Colonic mucosa (tissue), 4 donors: ENCODE results near the gene FABP3. TPM values are rescaled to one million over a fixed set of nuclear protein-coding genes. Genes with fewer than 3 reads are reported as not detected.

Experiments used
- DNase-seq: peaks from one replicate; pipeline ENCODE4 v3.0.0-alpha.2; 2020
- H3K27ac ChIP-seq: fragments of 200-600 bp; one replicate; pipeline ENCODE4 v1.8.0; 2021
- H3K27me3 ChIP-seq: fragments of 200-600 bp; one replicate; pipeline ENCODE4 v1.8.0; 2021
- H3K36me3 ChIP-seq: fragments of 200-600 bp; one replicate; pipeline ENCODE4 v1.8.0; 2021
- H3K4me1 ChIP-seq: fragments of 200-600 bp; one replicate; pipeline ENCODE4 v1.8.0; 2021; ENCODE audit warnings: mild to moderate bottlenecking
- H3K4me3 ChIP-seq: fragments of 200-600 bp; one replicate; pipeline ENCODE4 v1.8.0; 2021
- H3K9ac ChIP-seq, 2 donors: one replicate each; pipeline ENCODE4 v1.7.0; 2013; ENCODE audit warnings: control low read depth in 2 of 2, low read depth in 2 of 2, low read length in 2 of 2
- H3K9me3 ChIP-seq: fragments of 200-600 bp; one replicate; pipeline ENCODE4 v1.8.0; 2021
- CTCF ChIP-seq: fragments of 200-600 bp; IDR thresholded peaks from one replicate; pipeline ENCODE4 v1.8.0; 2022; ENCODE audit warnings: antibody characterized with exemption, mild to moderate bottlenecking
- intact Hi-C: fragments of 100-400 bp; cut with DNase I; formaldehyde crosslinking; loops from one replicate; pipeline ENCODE4 v1.14.1; 2022
- total RNA-seq, 2 donors: library from RNA; stranded (reverse); fragmentation: NEBNext Ultra II Directional in 1 of 2; extraction: Animal tissue kit (Norgen Biotek cat#: 25700) in 1 of 2; gene quantifications; one replicate each; pipeline ENCODE4 v1.2.1, GENCODE V29; 2021
- donor health status: healthy.
- donor health status: DM: no; HTN: no; CAD: no.
- donor health status: DM: no; HTN: no; CAD: no.

Gene FABP3
- total RNA-seq, 2 donors from 2014 or later = 2.8 to 4.7 TPM

GRCh38 chr1:31345635-31346034 is 27.2 kb downstream of the FABP3 start:
- no peak for DNase-seq
- Histone ChIP-seq H3K4me1 (no peaks in the 10 kb centered on the region), H3K36me3 (no peaks in the 10 kb centered on the region), H3K4me3 (no peak overlapping the region), H3K9me3 (no peaks in the 10 kb centered on the region), H3K27me3 (no peaks in the 10 kb centered on the region), H3K27ac (no peak overlapping the region), H3K9ac (no peak overlapping the region)
- intact Hi-C loops = no loop called here
- TF ChIP-seq CTCF = no peak

GRCh38 chr1:31344503-31344902 is 28.4 kb downstream of the FABP3 start:
- Histone ChIP-seq H3K27ac (no peak overlapping the region), H3K4me3 (no peak overlapping the region), H3K9me3 (no peaks in the 10 kb centered on the region), H3K4me1 (no peaks in the 10 kb centered on the region), H3K27me3 (no peaks in the 10 kb centered on the region), H3K36me3 (no peaks in the 10 kb centered on the region), H3K9ac (no peak overlapping the region)
- intact Hi-C loops = no loop called here
- DNase-seq = no peak
- TF ChIP-seq CTCF = no peak

- intact Hi-C loops = no loop called here
- H3K27ac ChIP-seq = no peak overlapping the region
- no peaks in the 10 kb centered on the region for H3K27me3 ChIP-seq
- no peak overlapping the region for H3K4me3 ChIP-seq
- H3K4me1 ChIP-seq = no peaks in the 10 kb centered on the region
- H3K9me3 ChIP-seq = no peaks in the 10 kb centered on the region
- no peak for DNase-seq
- H3K9ac ChIP-seq = no peak overlapping the region
- H3K36me3 ChIP-seq = no peaks in the 10 kb centered on the region
- TF ChIP-seq CTCF = no peak
Observed at GRCh38 chr1:31336687-31337467, 36.0 kb downstream of the FABP3 start.

GRCh38 chr1:31335007-31335406 is 37.9 kb downstream of the FABP3 start:
- H3K9ac ChIP-seq = no peak overlapping the region
- no peak overlapping the region for H3K27ac ChIP-seq
- DNase-seq = no peak
- no peaks in the 10 kb centered on the region for H3K9me3 ChIP-seq
- no peaks in the 10 kb centered on the region for H3K36me3 ChIP-seq
- no peaks in the 10 kb centered on the region for H3K27me3 ChIP-seq
- intact Hi-C loops = loop anchor here (2.0 kb wide), 1 partner anchor 150 kb away; no protein-coding TSS in a partner anchor
- H3K4me1 ChIP-seq = no peaks in the 10 kb centered on the region
- TF ChIP-seq CTCF = peak; percentile 39
- no peak overlapping the region for H3K4me3 ChIP-seq

- H3K4me3 ChIP-seq = no peak overlapping the region
- no peaks in the 10 kb centered on the region for H3K4me1 ChIP-seq
- intact Hi-C loops = no loop called here
- H3K9me3 ChIP-seq = no peaks in the 10 kb centered on the region
- H3K27ac ChIP-seq = no peak overlapping the region
- no peak for TF ChIP-seq CTCF
- DNase-seq = no peak
- H3K27me3 ChIP-seq = no peaks in the 10 kb centered on the region
- no peak overlapping the region for H3K9ac ChIP-seq
- no peaks in the 10 kb centered on the region for H3K36me3 ChIP-seq
Observed at GRCh38 chr1:31327381-31327780, 45.5 kb downstream of the FABP3 start.
